ENCODE measurements around the gene TBX2.
"Not testable (repeated sequence)": the region's sequence is repeated elsewhere in the genome, so short reads cannot be mapped to it uniquely, and the experiment has no call there.

DNA sequence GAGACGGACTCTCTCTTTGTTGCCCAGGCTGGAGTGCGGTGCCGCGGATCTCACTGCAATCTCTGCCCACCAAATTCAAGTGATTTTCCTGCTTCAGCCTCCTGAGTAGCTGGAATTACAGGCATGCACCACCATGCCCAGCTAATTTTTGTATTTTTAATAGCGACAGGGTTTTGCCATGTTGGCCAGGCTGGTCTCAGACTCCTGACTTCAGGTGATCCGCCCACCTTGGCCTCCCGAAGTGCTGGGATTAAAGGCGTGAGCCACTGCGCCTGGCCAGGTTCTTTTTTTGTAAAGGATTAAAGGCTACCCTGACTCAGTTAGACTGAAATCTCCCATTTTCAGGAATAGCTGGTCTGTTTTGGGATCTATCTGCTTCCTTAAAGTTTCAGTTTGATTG lies 40.1 kb upstream of the TBX2 start:
- TF ChIP-seq, protein P1, sequence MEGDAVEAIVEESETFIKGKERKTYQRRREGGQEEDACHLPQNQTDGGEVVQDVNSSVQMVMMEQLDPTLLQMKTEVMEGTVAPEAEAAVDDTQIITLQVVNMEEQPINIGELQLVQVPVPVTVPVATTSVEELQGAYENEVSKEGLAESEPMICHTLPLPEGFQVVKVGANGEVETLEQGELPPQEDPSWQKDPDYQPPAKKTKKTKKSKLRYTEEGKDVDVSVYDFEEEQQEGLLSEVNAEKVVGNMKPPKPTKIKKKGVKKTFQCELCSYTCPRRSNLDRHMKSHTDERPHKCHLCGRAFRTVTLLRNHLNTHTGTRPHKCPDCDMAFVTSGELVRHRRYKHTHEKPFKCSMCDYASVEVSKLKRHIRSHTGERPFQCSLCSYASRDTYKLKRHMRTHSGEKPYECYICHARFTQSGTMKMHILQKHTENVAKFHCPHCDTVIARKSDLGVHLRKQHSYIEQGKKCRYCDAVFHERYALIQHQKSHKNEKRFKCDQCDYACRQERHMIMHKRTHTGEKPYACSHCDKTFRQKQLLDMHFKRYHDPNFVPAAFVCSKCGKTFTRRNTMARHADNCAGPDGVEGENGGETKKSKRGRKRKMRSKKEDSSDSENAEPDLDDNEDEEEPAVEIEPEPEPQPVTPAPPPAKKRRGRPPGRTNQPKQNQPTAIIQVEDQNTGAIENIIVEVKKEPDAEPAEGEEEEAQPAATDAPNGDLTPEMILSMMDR (IDR thresholded peaks at IDR 0.05), result not testable (repeated sequence)
- TF ChIP-seq POLR2A (IDR thresholded peaks at IDR 0.05), result not testable (repeated sequence)
